GM12878 (cell line): ENCODE data around the gene RHOBTB1. TPM values are rescaled to one million over a fixed set of nuclear protein-coding genes. Genes with fewer than 3 reads are reported as not detected.

Source experiments
- ATAC-seq: fragments of 200-7000 bp; cut with Tn5 transposase; 3 replicates; pipeline ENCODE4 v1.9.1; 2020; ENCODE audit warnings: mild to moderate bottlenecking, moderate library complexity
- BruUV-seq: library from RNA; stranded (reverse); fragments of 400-500 nt; replicated peaks from 2 replicates; lab custom pipeline; 2021; lab: Mats Ljungman, UMichigan
- CTCF ChIA-PET: fragments of 300-600 bp; sonication (Branson Sonifier 250); formaldehyde crosslinking; extraction: SDS; loops from one replicate; lab custom pipeline; 2021; ENCODE audit warnings: inconsistent platforms; lab: Yijun Ruan, JAX
- POLR2A ChIA-PET: fragments of 350-600 bp; formaldehyde crosslinking; extraction: SDS; loops from one replicate; lab custom pipeline; 2021; ENCODE audit warnings: inconsistent platforms; lab: Charles Lee
- RAD21 ChIA-PET: fragments of 300-600 bp; sonication (Branson Sonifier 250); formaldehyde crosslinking; loops from one replicate; lab custom pipeline; 2023; ENCODE audit warnings: antibody characterized with exemption; ENCODE audit not compliant: unreplicated experiment; lab: Charles Lee
- SMC1A ChIA-PET: fragments of 300-600 bp; sonication (Branson Sonifier 250); formaldehyde crosslinking; loops from one replicate; lab custom pipeline; 2023; ENCODE audit not compliant: unreplicated experiment, uncharacterized antibody; lab: Charles Lee
- DNase-seq: peaks from one replicate; pipeline ENCODE4 v3.0.0-alpha.2; 2011; ENCODE audit warnings: low read depth, low spot score
- FAIRE-seq: peaks from 3 replicates; lab custom pipeline; 2011; peaks lifted over from hg19 to GRCh38; lab: Jason Lieb, UNC
- H2AFZ ChIP-seq: 2 replicates; pipeline ENCODE4 v1.6.0; 2011; ENCODE audit warnings: low read depth, low read length, control low read depth; ENCODE audit not compliant: control insufficient read depth
- H3K27ac ChIP-seq: 2 replicates; pipeline ENCODE4 v1.5.1; 2011; ENCODE audit warnings: control low read depth; ENCODE audit not compliant: control insufficient read depth, insufficient read depth
- H3K27me3 ChIP-seq, 2 experiments: replicated peaks in 1 of 2; 2 replicates each; pipeline versions ENCODE4 v1.6.0 to v1.6.1; 2011; ENCODE audit warnings: low read length in 1 of 2; ENCODE audit not compliant: control insufficient read depth in 2 of 2, insufficient read depth in 2 of 2
- H3K36me3 ChIP-seq, 2 experiments: 2 replicates each; pipeline ENCODE4 v1.5.1; 2011; ENCODE audit warnings: low read length in 1 of 2; ENCODE audit not compliant: control insufficient read depth in 2 of 2, insufficient read depth in 2 of 2
- H3K4me1 ChIP-seq: 2 replicates; pipeline ENCODE4 v1.6.1; 2011; ENCODE audit warnings: mild to moderate bottlenecking, low read length, moderate library complexity, mixed read lengths; ENCODE audit not compliant: control insufficient read depth, insufficient read depth
- H3K4me2 ChIP-seq: 2 replicates; pipeline ENCODE4 v1.6.0; 2011; ENCODE audit warnings: control low read depth; ENCODE audit not compliant: control insufficient read depth, insufficient read depth
- H3K4me3 ChIP-seq: fragments of 200-600 bp; sonication (generic); 2 replicates; pipeline ENCODE4 v1.5.1; 2016
- H3K79me2 ChIP-seq: 2 replicates; pipeline ENCODE4 v1.6.0; 2011; ENCODE audit warnings: low read length; ENCODE audit not compliant: control insufficient read depth, insufficient read depth
- H3K9ac ChIP-seq: 2 replicates; pipeline ENCODE4 v1.8.0; 2011; ENCODE audit warnings: low read length, control low read depth, mixed read lengths; ENCODE audit not compliant: control insufficient read depth, insufficient read depth
- H3K9me3 ChIP-seq: replicated peaks from 3 replicates; pipeline ENCODE4 v1.5.1; 2011; ENCODE audit warnings: mild to moderate bottlenecking, low read length; ENCODE audit not compliant: control insufficient read depth, insufficient read depth
- H4K20me1 ChIP-seq: 2 replicates; pipeline ENCODE4 v1.6.0; 2011; ENCODE audit not compliant: control insufficient read depth, insufficient read depth
- BHLHE40 ChIP-seq, 2 experiments: fragments of 450-650 bp in 1 of 2; IDR thresholded peaks; 2 replicates each; pipeline ENCODE4 v1.6.1; 2011 to 2017; ENCODE audit warnings: low read depth in 2 of 2, borderline replicate concordance in 1 of 2, improper control_type of control experiment in 1 of 2, low read length in 1 of 2, mild to moderate bottlenecking in 1 of 2
- CUX1 ChIP-seq: IDR thresholded peaks from 2 replicates; pipeline ENCODE4 v1.6.1; 2012; ENCODE audit warnings: improper control_type of control experiment, low read depth, low read length; ENCODE audit not compliant: insufficient replicate concordance
- MLLT1 ChIP-seq: fragments of 450-650 bp; IDR thresholded peaks from 2 replicates; pipeline ENCODE4 v1.6.1; 2016; ENCODE audit warnings: mild to moderate bottlenecking
- POU2F2 ChIP-seq: IDR thresholded peaks from 3 replicates; pipeline ENCODE4 v1.6.1; 2011; ENCODE audit warnings: low read depth, mild to moderate bottlenecking, low read length, borderline replicate concordance
- RELB ChIP-seq: fragments of 450-650 bp; IDR thresholded peaks from 2 replicates; pipeline ENCODE4 v1.6.1; 2017; ENCODE audit warnings: low read depth, mild to moderate bottlenecking, moderate library complexity
- RUNX3 ChIP-seq: IDR thresholded peaks from 2 replicates; pipeline ENCODE4 v1.6.1; 2012; ENCODE audit warnings: low read length, inconsistent platforms
- SKIL ChIP-seq: fragments of 450-650 bp; IDR thresholded peaks from 2 replicates; pipeline ENCODE4 v1.6.1; 2017; ENCODE audit warnings: mild to moderate bottlenecking, low read depth, inconsistent platforms; ENCODE audit not compliant: poor library complexity, severe bottlenecking
- YBX1 ChIP-seq: fragments of 450-650 bp; IDR thresholded peaks from 2 replicates; pipeline ENCODE4 v1.6.1; 2016; ENCODE audit warnings: antibody characterized with exemption
- WGBS: methylation state at CpG from one replicate; pipeline ENCODE4 v1.1.6; 2016; ENCODE audit warnings: low lambda C conversion rate; ENCODE audit not compliant: insufficient replicate concordance, insufficient coverage; ENCODE audit errors: missing lambda C conversion rate; 5-methylcytosine and 5-hydroxymethylcytosine counted together
- in situ Hi-C: fragments of 300-500 bp; cut with MboI; formaldehyde crosslinking; loops from 9 replicates; pipeline ENCODE4 v1.14.3; 2018; ENCODE audit warnings: mixed read lengths
- intact Hi-C: fragments of 100-400 bp; cut with micrococcal nuclease; formaldehyde crosslinking; loops from one replicate; pipeline ENCODE4 v1.14.2; 2022; ENCODE audit not compliant: unreplicated experiment
- polyA plus RNA-seq, 11 experiments: library from polyadenylated mRNA; depleted of rRNA in 4 of 11; unstranded in 6 of 11; stranded (reverse) in 5 of 11; fragments of >200 nt; fragmentation: Nextera tagmentation in 4 of 11; fragmentation: Illumina TruSeq in 1 of 11; extraction: Ambion mirVana in 4 of 11; extraction: Trizol in 1 of 11; gene quantifications; 1 replicate in 1 of 11; 2 replicates in 10 of 11; pipeline versions ENCODE4 v1.2.1 to v1.2.3, GENCODE V29; 2011 to 2016; ENCODE audit warnings: inconsistent platforms in 2 of 11, missing spikeins in 2 of 11, low read depth in 1 of 11
- total RNA-seq, 4 experiments: library from RNA; depleted of rRNA in 3 of 4; stranded (reverse); fragments of >200 nt in 3 of 4; fragmentation: Illumina TruSeq in 1 of 4; extraction: Trizol in 1 of 4; gene quantifications; 2 replicates each; pipeline versions ENCODE4 v1.2.1 to v1.2.3, GENCODE V29; 2013 to 2021

Gene RHOBTB1
- total and polyA plus RNA-seq, 10 of the 15 experiments (the other 5 are each of a cell fraction or from before 2014, with no cell fraction given): not detected

- BruUV-seq: no TSS peak
- WGBS: 32% methylated on average over 6 of the region's 6 CpGs
- Histone ChIP-seq H3K79me2 (no peaks in the 10 kb centered on the region), H3K4me3 (no peak overlapping the region), H2AFZ (no peak overlapping the region), H3K9ac (no peak overlapping the region), H3K36me3 (no peaks in the 10 kb centered on the region), H3K4me1 (no peaks in the 10 kb centered on the region), H4K20me1 (no peaks in the 10 kb centered on the region), H3K27me3 (no peaks in the 10 kb centered on the region; a peak in 1 of 4 replicates), H3K4me2 (no peak overlapping the region), H3K9me3 (no peaks in the 10 kb centered on the region), H3K27ac (no peak overlapping the region)
- RAD21 ChIA-PET: interaction anchor here (0.7 to 1.1 kb wide), 3 partner anchors 10 to 144 kb away, joined by 3 to 4 read pairs (median 3); no protein-coding TSS in a partner anchor
- in situ Hi-C loops: loop anchor here (25.0 kb wide), 1 partner anchor 1017 kb away; no protein-coding TSS in a partner anchor
- DNase-seq (peak; percentile 24), FAIRE-seq (no peak), ATAC-seq (peak; percentile 91)
- SMC1A ChIA-PET: interaction anchor here (0.9 to 1.7 kb wide), 6 partner anchors 9 to 1015 kb away, joined by 3 to 6 read pairs (median 3); no protein-coding TSS in a partner anchor
- intact Hi-C loops: no loop called here
- CTCF ChIA-PET: interaction anchor here (0.6 to 3.0 kb wide), 12 partner anchors 17 to 651 kb away, joined by 3 to 20 read pairs (median 4); no protein-coding TSS in a partner anchor
- POLR2A ChIA-PET: interaction anchor here (0.7 kb wide), 1 partner anchor 802 kb away, joined by 3 read pairs; no protein-coding TSS in a partner anchor
- TF ChIP-seq YBX1: no peak
- TF ChIP-seq POU2F2: peak; percentile 16; the same call in 1 of the 3 replicates
- TF ChIP-seq RELB: 0 out of 2 replicates have a peak, but pooled peaks have one; percentile 16
- TF ChIP-seq CUX1: peak; percentile 26
- peak; percentile 79 for TF ChIP-seq RUNX3
- peak; percentile 100 for TF ChIP-seq MLLT1
- TF ChIP-seq BHLHE40 (IDR thresholded peaks at IDR 0.05; ENCODE audit: borderline replicate concordance in 1 of 2, low read depth in 2 of 2, low read length in 1 of 2): peak; percentile 66 to 73
- TF ChIP-seq SKIL: peak; percentile 50
Observed at GRCh38 chr10:60820093-60820754, 123.8 kb downstream of the RHOBTB1 start.
